Stimulated activated CD4-positive, alpha-beta T cell treated with anti-CD3 and anti-CD28 coated beads, Interleukin-1b, Interleukin-23, amount 100 ng/mL, for 48 hours (primary cell): ENCODE results near the gene MORC4.

Source experiments
- DNase-seq: peaks from one replicate; pipeline ENCODE4 v3.0.0-alpha.2; 2020

MORC4 gene

GRCh38 chrX:106952538-106952937 is 47.5 kb downstream of the MORC4 start:
- no peak for DNase-seq

- no peak for DNase-seq
Observed at GRCh38 chrX:106952089-106952488, 47.9 kb downstream of the MORC4 start.

- DNase-seq: no peak
Observed at GRCh38 chrX:106951230-106951629, 48.8 kb downstream of the MORC4 start.

- DNase-seq: no peak
Observed at GRCh38 chrX:106950381-106950780, 49.6 kb downstream of the MORC4 start.

GRCh38 chrX:106949366-106949765 is 50.6 kb downstream of the MORC4 start:
- no peak for DNase-seq

GRCh38 chrX:106948641-106949040 is 51.4 kb downstream of the MORC4 start:
- DNase-seq: no peak

GRCh38 chrX:106946464-106946863 is 53.5 kb downstream of the MORC4 start:
- no peak for DNase-seq

- DNase-seq: no peak
Observed at GRCh38 chrX:106940068-106940467, 59.9 kb downstream of the MORC4 start.

GRCh38 chrX:106939566-106939965 is 60.4 kb downstream of the MORC4 start:
- no peak for DNase-seq

- no peak for DNase-seq
Observed at GRCh38 chrX:106936246-106936645, 63.8 kb downstream of the MORC4 start.

- DNase-seq: no peak
Observed at GRCh38 chrX:106935175-106935574, 64.8 kb downstream of the MORC4 start.

- DNase-seq: no peak
Observed at GRCh38 chrX:106933538-106933961, 66.5 kb downstream of the MORC4 start.

GRCh38 chrX:106932960-106933537 is 67.0 kb downstream of the MORC4 start:
- no peak for DNase-seq

- no peak for DNase-seq
Observed at GRCh38 chrX:106932492-106932923, 67.5 kb downstream of the MORC4 start.

GRCh38 chrX:106931831-106932491 is 68.1 kb downstream of the MORC4 start:
- DNase-seq: no peak

GRCh38 chrX:106928227-106928626 is 71.8 kb downstream of the MORC4 start:
- no peak for DNase-seq

- no peak for DNase-seq
Observed at GRCh38 chrX:106927700-106928099, 72.3 kb downstream of the MORC4 start.

- no peak for DNase-seq
Observed at GRCh38 chrX:106927023-106927422, 73.0 kb downstream of the MORC4 start.

GRCh38 chrX:106921637-106922036 is 78.4 kb downstream of the MORC4 start:
- DNase-seq: no peak

GRCh38 chrX:106919932-106920452 is 80.0 kb downstream of the MORC4 start, which contains the start of gene CLDN2:
TSS of gene CLDN2 (plus strand) at chrX:106920402. CDS start at chrX:106928229, 7,827 bp downstream.
- DNase-seq: no peak

- DNase-seq: no peak
Observed at GRCh38 chrX:106917830-106918500, 82.0 kb downstream of the MORC4 start.

GRCh38 chrX:106912864-106913263 is 87.1 kb downstream of the MORC4 start:
- no peak for DNase-seq

GRCh38 chrX:106906361-106906760 is 93.7 kb downstream of the MORC4 start:
- DNase-seq: no peak
